ENCODE results near the gene NMNAT3.

NMNAT3 gene

GRCh38 chr3:139620438-139620837 is 57.3 kb downstream of the NMNAT3 start:
- CTCF ChIA-PET = interaction anchor here (0.6 kb wide), 2 partner anchors 45 to 92 kb away, joined by 3 to 5 read pairs; no protein-coding TSS in a partner anchor
- TF ChIP-seq, protein P1, sequence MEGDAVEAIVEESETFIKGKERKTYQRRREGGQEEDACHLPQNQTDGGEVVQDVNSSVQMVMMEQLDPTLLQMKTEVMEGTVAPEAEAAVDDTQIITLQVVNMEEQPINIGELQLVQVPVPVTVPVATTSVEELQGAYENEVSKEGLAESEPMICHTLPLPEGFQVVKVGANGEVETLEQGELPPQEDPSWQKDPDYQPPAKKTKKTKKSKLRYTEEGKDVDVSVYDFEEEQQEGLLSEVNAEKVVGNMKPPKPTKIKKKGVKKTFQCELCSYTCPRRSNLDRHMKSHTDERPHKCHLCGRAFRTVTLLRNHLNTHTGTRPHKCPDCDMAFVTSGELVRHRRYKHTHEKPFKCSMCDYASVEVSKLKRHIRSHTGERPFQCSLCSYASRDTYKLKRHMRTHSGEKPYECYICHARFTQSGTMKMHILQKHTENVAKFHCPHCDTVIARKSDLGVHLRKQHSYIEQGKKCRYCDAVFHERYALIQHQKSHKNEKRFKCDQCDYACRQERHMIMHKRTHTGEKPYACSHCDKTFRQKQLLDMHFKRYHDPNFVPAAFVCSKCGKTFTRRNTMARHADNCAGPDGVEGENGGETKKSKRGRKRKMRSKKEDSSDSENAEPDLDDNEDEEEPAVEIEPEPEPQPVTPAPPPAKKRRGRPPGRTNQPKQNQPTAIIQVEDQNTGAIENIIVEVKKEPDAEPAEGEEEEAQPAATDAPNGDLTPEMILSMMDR (conservative IDR thresholded peaks at IDR 0.05; ENCODE audit: low read depth) = no peak
- H3K27ac ChIP-seq = no peak overlapping the region
- POLR2A ChIA-PET (ENCODE audit: low non-redundant PET) = no interaction called here
- DNase-seq (ENCODE audit: low spot score) = no peak

DNA sequence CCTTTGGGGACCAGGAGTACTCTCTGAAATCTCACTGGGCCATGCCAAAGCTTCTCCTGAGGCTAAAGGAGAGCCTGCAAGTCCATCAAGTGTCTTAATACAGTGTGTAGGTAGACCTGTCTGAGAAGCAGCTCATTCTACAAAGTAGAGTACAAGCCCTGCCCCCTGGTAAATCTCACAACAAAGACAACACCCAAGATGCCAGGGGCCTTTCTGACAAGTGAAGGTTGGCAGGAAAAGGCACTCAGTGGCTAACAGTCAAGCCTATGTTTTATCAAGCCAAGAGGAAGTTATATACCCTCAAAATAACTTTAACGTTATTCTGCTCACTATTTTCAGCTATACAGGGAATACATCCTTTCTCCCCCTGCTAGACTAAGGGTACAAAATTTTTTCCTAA is 58.3 kb downstream of the NMNAT3 start:
- CTCF ChIA-PET = no interaction called here
- DNase-seq (ENCODE audit: low spot score) = no peak
- TF ChIP-seq, protein P1 (conservative IDR thresholded peaks at IDR 0.05; ENCODE audit: low read depth) = no peak
- POLR2A ChIA-PET (ENCODE audit: low non-redundant PET) = no interaction called here
- no peak overlapping the region for H3K27ac ChIP-seq

DNA sequence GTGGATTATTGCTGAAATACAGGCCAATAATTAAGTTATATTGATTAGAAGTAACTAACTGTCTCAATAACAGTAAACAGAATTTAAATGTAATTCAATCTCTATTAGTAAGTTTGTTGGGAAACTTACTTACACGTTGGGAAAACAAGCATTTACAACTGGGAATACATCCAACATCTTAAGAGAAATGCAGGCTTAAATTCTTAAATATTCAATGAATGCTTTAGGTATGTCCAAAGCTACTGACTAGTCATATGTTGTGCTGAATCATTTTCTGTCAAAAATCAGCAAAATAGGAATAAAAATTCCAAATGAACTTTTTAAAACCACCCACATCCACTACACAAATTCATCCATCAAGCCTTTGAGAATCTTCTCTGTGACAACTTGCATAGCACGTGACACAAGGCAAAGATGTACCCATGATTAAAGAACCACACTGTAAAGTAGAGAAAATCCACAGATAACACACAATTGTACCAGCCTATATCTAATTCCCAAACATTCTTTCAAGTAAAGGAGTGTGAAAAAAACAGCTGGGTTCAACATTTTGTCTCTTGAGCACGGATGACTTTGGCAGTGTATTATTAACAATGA is 60.0 kb downstream of the NMNAT3 start:
- CTCF ChIA-PET = no interaction called here

GRCh38 chr3:139611528-139611927 is 66.2 kb downstream of the NMNAT3 start:
- H3K27ac ChIP-seq = no peak overlapping the region
- POLR2A ChIA-PET (ENCODE audit: low non-redundant PET) = no interaction called here
- TF ChIP-seq, protein P1 (conservative IDR thresholded peaks at IDR 0.05; ENCODE audit: low read depth) = no peak
- CTCF ChIA-PET = no interaction called here
- no peak for DNase-seq (ENCODE audit: low spot score)

More for the DNA sequence above, 60.0 kb downstream of the NMNAT3 start:
- H3K27ac ChIP-seq = no peak overlapping the region
- TF ChIP-seq, protein P1 (conservative IDR thresholded peaks at IDR 0.05; ENCODE audit: low read depth) = no peak
- POLR2A ChIA-PET (ENCODE audit: low non-redundant PET) = no interaction called here
- DNase-seq (ENCODE audit: low spot score) = no peak

GRCh38 chr3:139610886-139611285 is 66.9 kb downstream of the NMNAT3 start:
- DNase-seq (ENCODE audit: low spot score) = no peak
- ChIA-PET POLR2A (ENCODE audit: low non-redundant PET) (no interaction called here), CTCF (no interaction called here)
- H3K27ac ChIP-seq = no peak overlapping the region
- TF ChIP-seq, protein P1 (conservative IDR thresholded peaks at IDR 0.05; ENCODE audit: low read depth) = no peak

GRCh38 chr3:139608924-139609323 is 68.8 kb downstream of the NMNAT3 start:
- CTCF ChIA-PET = no interaction called here
- POLR2A ChIA-PET (ENCODE audit: low non-redundant PET) = no interaction called here
- TF ChIP-seq, protein P1 (conservative IDR thresholded peaks at IDR 0.05; ENCODE audit: low read depth) = no peak
- no peak for DNase-seq (ENCODE audit: low spot score)
- no peak overlapping the region for H3K27ac ChIP-seq

- POLR2A ChIA-PET (ENCODE audit: low non-redundant PET) = no interaction called here
- TF ChIP-seq, protein P1 (conservative IDR thresholded peaks at IDR 0.05; ENCODE audit: low read depth) = no peak
- no peak for DNase-seq (ENCODE audit: low spot score)
- H3K27ac ChIP-seq = no peak overlapping the region
- CTCF ChIA-PET = no interaction called here
These were observed 69.7 kb downstream of the NMNAT3 start for GRCh38 chr3:139608108-139608380.

Data from RWPE1 (cell line).